Chondrocyte (in vitro differentiated cells): ENCODE results near the gene MAPK11. TPM values are rescaled to one million over a fixed set of nuclear protein-coding genes. Genes with fewer than 3 reads are reported as not detected.
A peak's percentile ranks its signal among the peaks of the same experiment; 100 is the strongest.

Experiments
- DNase-seq: peaks from one replicate; pipeline ENCODE4 v3.0.0; 2021; ENCODE audit warnings: mixed read lengths, low spot score
- H3K27ac Mint-ChIP-seq: one replicate; pipeline ENCODE4 v1.8.0; 2021; ENCODE audit warnings: mild to moderate bottlenecking, moderate library complexity, mixed read lengths; ENCODE audit not compliant: unreplicated experiment
- H3K27me3 Mint-ChIP-seq: 2 replicates; pipeline ENCODE4 v1.8.0; 2021; ENCODE audit warnings: low read depth, mixed read lengths
- H3K36me3 Mint-ChIP-seq: 2 replicates; pipeline ENCODE4 v1.8.0; 2021; ENCODE audit warnings: low read depth, mixed read lengths
- H3K4me1 Mint-ChIP-seq: 2 replicates; pipeline ENCODE4 v1.8.0; 2021; ENCODE audit warnings: low read depth, mild to moderate bottlenecking, mixed read lengths
- H3K4me3 Mint-ChIP-seq: one replicate; pipeline ENCODE4 v1.8.0; 2021; ENCODE audit warnings: mild to moderate bottlenecking, moderate library complexity, mixed read lengths; ENCODE audit not compliant: unreplicated experiment
- H3K9me3 Mint-ChIP-seq: 2 replicates; pipeline ENCODE4 v1.8.0; 2021; ENCODE audit warnings: low read depth, mixed read lengths
- total RNA-seq: library from RNA; stranded (reverse); gene quantifications from 3 replicates; pipeline ENCODE4 v1.2.1, GENCODE V29; 2021
- TF ChIP-seq, protein P1 (sequence below): fragments of 200-600 bp; sonication (generic); IDR thresholded peaks from 2 replicates; pipeline ENCODE4 v1.5.0; 2021; ENCODE audit warnings: antibody characterized with exemption, mild to moderate bottlenecking, moderate library complexity

Gene MAPK11
- total RNA-seq, 1 donor from 2014 or later, result 19.9 TPM

DNA sequence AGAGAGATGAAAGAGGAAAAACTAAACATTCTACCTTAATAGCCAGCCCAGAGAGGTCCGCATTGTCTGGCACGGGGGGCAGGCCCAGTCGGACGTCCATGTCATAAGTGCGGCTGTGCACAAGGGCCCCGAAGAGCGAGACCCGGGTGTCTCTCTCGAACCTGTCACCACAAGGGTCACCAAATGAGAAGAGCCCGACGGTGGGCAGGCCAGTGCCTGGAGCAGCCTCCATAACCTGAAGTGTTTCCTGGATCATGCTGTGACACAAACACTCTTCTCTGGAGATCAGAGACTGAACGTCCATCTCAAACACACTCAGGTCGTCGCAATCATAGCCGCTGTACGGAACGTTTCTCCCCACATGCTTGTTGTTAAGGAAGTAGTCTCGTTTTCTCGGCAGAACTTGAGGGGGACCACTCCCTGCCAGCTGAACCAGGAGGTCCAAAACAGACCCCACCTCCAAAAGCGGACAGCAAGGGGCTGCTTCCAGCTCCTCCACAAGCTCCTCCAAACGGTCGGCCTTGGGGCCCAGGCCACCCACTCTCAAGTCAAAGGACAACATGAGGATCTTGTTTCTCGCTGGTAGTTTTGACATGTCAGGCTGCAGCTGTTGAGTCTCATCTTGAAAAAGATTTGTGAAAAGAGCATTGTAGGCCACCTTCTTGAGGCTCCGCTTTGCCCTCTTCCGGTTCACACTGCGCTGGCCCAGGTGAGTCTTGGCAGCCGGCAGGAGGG is 26.3 kb downstream of the MAPK11 start:
- Mint-ChIP-seq H3K27ac (peak overlapping the region; percentile 100), H3K36me3 (peaks cover 7% of the 10 kb centered on the region), H3K4me3 (peak overlapping the region; percentile 96), H3K9me3 (no peaks in the 10 kb centered on the region), H3K27me3 (no peaks in the 10 kb centered on the region), H3K4me1 (peaks cover 43% of the 10 kb centered on the region)
- DNase-seq, result no peak
- TF ChIP-seq, protein P1, sequence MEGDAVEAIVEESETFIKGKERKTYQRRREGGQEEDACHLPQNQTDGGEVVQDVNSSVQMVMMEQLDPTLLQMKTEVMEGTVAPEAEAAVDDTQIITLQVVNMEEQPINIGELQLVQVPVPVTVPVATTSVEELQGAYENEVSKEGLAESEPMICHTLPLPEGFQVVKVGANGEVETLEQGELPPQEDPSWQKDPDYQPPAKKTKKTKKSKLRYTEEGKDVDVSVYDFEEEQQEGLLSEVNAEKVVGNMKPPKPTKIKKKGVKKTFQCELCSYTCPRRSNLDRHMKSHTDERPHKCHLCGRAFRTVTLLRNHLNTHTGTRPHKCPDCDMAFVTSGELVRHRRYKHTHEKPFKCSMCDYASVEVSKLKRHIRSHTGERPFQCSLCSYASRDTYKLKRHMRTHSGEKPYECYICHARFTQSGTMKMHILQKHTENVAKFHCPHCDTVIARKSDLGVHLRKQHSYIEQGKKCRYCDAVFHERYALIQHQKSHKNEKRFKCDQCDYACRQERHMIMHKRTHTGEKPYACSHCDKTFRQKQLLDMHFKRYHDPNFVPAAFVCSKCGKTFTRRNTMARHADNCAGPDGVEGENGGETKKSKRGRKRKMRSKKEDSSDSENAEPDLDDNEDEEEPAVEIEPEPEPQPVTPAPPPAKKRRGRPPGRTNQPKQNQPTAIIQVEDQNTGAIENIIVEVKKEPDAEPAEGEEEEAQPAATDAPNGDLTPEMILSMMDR, result no peak

DNA sequence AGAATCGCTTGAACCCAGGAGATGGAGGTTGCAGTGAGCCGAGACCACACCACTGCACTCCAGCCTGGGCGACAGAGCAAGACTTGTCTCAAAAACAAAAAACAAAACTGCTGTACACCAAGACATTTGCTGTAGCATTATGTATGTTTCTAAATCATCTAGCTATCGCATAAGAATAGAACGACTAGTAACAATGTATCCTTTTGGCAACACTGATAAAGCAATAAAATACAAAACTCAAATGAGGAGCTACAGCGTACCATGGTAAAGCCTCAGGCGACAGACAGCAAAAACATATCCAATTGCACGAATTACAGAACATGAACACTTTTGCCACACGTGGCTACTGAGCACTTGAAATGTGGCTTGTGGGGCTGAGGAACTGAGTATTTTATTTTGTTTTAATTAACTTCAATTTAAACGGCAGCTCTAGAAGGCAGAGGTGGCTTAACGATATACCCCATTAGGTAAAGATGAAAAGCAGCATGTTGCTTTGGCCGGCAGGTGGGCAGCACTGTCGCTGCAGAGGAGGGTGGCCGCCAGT is 27.7 kb downstream of the MAPK11 start:
- TF ChIP-seq, protein P1, result no peak
- peak overlapping the region; percentile 96 for H3K4me3 Mint-ChIP-seq

DNA sequence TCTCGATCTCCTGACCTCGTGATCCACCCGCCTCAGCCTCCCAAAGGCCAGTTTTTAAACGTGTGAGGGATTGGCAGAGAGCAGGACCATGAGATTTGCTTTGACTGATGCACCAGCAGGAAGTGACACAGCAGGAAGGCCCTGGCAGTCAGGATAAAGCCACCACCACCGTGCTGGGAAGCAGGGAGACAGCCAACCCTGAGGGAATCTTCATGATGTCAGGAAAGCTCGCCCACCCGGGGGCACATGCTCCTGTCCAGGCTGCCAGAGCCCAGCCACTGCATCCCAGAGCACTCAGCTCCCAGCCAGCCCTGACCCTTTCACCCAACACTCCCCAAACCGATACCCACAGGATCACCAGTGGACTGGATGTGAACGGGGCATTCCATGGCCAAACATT is 31.4 kb downstream of the MAPK11 start:
- Mint-ChIP-seq H3K27ac (no peak overlapping the region), H3K27me3 (no peaks in the 10 kb centered on the region), H3K36me3 (peaks cover 2% of the 10 kb centered on the region), H3K9me3 (no peaks in the 10 kb centered on the region), H3K4me3 (no peak overlapping the region), H3K4me1 (peaks cover 29% of the 10 kb centered on the region)
- TF ChIP-seq, protein P1, result no peak
- DNase-seq, result no peak

More for the DNA sequence above, 27.7 kb downstream of the MAPK11 start:
- Mint-ChIP-seq H3K9me3 (no peaks in the 10 kb centered on the region), H3K27me3 (no peaks in the 10 kb centered on the region), H3K36me3 (peaks cover 7% of the 10 kb centered on the region), H3K4me1 (peaks cover 43% of the 10 kb centered on the region), H3K27ac (peak overlapping the region; percentile 41)
- DNase-seq, result no peak

DNA sequence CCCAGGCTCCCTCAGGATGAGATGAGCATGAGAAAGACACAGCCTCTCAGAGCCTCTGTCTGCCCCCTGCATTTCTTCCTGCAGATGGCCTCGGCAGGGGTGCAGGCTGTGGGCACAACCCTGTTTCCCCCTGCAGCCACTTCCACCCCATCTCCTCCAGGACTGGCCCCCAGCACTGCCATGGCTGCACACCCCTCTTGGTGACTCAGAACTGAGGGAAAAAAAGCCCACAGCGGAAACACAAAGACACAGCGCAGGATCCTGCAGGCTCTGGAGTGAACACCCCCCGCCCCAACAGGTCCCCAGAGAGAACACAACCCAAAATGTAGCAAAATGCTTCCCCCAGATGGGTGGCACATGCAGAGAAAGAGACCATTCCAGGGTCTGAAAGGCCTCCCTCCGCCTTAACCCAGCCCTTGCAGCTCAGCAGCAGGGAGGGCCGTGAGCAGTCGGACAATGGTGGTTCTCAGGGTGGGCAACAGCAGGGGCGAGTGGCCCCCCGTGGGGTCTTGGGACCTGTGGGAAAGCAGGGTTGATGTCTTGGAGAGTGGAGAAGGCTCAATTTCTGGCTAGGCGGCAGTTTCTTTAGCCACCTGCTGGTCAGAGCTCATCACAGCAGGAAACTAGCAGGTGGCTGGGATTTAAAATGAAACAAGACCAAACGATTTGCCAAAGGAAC is 33.3 kb downstream of the MAPK11 start:
- Mint-ChIP-seq H3K4me1 (peaks cover 10% of the 10 kb centered on the region), H3K36me3 (peaks cover 2% of the 10 kb centered on the region), H3K27ac (no peak overlapping the region), H3K27me3 (no peaks in the 10 kb centered on the region), H3K4me3 (no peak overlapping the region), H3K9me3 (no peaks in the 10 kb centered on the region)
- no peak for DNase-seq
- TF ChIP-seq, protein P1, result peak; percentile 71

DNA sequence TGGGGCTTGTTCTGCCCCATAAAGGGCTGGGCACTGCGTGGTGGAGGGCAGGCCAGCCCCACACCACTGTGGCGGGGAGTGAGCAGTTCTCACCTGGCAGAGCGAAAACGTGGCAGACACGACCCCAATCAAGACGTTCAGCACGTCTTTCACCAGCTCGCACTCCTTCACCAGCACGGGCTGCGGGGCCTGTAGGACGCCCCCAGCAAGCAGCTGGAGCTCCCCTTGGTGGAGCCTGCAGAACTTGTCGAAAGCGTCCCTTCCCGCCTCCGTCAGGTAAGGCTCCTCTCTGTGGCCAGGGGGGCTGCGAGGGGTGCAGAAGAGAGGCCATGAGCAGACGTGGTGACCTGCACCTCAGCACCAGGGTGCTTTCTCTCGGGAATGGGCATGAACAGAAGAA is 37.0 kb downstream of the MAPK11 start:
- Mint-ChIP-seq H3K27ac (no peak overlapping the region), H3K27me3 (no peaks in the 10 kb centered on the region), H3K36me3 (peaks cover 7% of the 10 kb centered on the region), H3K4me1 (no peaks in the 10 kb centered on the region), H3K4me3 (no peak overlapping the region), H3K9me3 (no peaks in the 10 kb centered on the region)
- DNase-seq, result no peak
- TF ChIP-seq, protein P1, result no peak
